CD4-positive, alpha-beta T cell treated with Interleukin-12 subunit alpha and Interleukin-12 subunit beta, for 1 hour (primary cell): ENCODE results near the gene RPA1.
A peak's percentile ranks its signal among the peaks of the same experiment; 100 is the strongest.
"Not testable (repeated sequence)": the region's sequence is repeated elsewhere in the genome, so short reads cannot be mapped to it uniquely, and the experiment has no call there.

Source experiments
- DNase-seq: peaks from one replicate; pipeline ENCODE4 v3.0.0-alpha.2; 2020

Gene RPA1

DNA sequence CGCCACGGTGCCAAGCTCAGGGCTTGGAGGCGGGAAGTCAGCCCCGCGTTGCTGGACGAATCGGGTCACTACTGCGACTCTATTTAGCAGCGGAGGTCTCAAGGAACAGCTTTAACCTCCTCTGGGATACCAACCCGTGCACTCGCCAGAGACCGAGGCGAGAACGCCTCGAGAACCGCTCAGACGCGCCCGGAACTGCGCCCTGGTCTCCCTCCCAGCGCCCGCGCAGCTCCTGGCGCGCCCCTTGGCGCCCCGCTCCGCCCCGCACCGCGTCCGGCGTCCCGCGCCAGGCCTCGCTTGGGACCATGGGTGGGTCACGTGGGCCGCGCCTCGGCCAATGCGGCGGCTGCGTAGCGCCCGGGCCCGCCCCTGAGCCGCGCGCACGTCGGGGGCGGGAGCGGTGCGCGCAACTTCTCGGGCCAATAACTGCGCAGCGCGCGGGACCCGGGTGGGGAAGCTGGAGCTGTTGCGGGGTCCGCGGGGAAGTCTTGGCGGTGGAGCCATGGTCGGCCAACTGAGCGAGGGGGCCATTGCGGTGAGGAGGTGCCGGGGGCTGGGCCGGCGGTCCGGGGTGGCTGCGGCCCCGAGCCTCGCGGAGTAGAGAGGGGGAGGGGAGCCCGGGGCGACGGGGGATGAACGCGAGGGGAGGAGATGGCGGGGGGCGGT, at the start of gene RPA1, which contains the start of gene SMYD4:
Gene RPA1 (plus strand): TSS at position 414 of the 666 bp plus-strand sequence. CDS start 89 bp downstream, at position 503.
Gene SMYD4 (minus strand): TSS at position 311 of the 666 bp plus-strand sequence. CDS start 1,908 bp downstream, outside the sequence.
- DNase-seq, result peak; percentile 89

DNA sequence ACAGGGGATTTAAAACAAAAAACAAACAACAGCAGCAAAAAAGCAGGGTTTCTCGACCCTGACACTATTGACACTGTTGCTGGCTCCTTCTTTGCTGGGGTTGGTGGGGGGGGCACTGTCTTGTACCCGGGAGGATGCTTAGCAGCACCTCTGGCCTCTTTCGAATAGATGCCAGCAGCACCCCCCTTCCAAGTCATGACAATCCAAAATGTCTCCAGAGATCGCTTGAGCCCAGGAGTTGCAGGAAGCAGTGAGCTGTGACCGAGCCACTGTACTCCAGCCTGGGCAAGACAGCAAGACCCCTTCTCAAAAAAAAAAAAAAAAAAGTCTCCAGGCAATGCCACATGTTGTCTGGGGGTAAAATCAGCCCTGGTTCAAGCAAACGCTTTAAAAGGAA, 47.6 kb upstream of the RPA1 start:
- no peak for DNase-seq

DNA sequence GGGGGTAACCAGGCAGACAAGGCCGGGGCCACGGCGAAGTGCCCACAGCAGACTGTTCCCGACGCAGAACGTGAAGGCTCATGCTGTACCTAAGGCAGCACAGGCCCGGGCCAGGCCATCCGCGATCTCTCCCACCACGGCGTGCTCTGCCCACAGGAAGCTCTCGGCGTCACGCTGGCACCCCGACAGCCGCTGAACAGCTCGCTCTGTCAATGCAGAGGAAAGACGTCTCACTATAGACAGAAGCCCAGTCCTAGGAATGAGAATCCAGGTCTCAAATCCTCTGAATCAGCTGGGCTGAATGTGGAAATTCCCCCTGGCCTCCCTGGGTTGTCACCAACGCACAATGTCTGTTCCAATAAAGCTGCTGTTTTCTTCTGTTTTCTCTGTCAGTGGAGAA, 46.5 kb upstream of the RPA1 start:
- no peak for DNase-seq

DNA sequence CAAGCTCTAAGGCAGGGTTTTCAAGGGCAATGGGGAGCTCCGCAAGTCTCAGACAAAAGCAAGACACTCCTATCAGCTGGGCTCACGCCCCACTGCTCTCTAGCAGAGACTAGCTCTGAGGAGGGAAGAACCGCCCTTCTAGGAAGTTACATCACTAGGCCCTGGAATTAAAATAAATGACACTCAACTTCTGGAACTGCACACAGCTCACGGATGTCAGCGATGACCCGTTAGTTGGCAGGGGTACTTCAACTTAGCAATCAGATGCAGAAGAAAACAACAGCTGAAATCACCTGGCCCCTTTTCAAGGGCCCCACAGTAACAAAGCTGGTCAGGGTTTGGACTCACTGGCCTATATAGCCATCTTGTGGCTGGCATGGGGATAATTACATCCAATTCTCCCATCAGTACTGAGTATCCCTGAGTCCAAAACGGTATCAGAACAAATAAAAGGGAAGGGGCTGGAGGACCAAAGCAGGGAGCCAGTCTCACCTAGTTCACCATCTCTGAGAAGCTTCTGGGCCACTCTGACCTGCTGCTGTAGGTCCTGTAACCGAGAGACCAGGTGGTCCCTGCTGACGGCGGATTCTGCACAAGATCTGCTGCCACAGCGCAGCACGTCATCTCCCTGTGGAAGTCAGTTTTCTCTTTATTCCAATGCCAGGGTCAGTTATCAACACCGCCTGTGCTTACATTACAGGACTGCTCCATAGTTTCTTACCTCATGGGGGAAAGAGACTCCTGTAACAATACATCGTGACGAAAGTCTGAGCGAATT, 45.8 kb upstream of the RPA1 start:
- DNase-seq, result peak; percentile 27

DNA sequence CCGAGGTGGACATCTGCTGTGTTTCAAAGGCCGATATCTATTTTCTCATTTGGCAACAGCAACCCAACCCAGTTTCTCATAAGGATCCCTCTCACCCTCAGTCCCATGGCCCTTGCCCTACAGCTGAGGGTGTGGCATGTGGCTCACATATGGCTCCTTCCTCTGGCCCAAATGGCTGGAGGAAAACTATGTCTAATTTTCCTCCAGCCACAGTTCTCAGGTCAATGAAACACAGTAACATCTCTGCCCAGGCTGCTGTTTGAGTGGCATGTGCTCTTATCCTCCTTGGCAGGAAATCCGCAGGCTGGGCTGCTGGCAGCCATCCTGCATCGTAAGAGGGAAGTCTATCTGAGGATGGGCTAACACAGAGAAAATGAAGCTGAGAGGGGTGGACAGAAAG, 43.9 kb upstream of the RPA1 start:
- DNase-seq, result no peak

DNA sequence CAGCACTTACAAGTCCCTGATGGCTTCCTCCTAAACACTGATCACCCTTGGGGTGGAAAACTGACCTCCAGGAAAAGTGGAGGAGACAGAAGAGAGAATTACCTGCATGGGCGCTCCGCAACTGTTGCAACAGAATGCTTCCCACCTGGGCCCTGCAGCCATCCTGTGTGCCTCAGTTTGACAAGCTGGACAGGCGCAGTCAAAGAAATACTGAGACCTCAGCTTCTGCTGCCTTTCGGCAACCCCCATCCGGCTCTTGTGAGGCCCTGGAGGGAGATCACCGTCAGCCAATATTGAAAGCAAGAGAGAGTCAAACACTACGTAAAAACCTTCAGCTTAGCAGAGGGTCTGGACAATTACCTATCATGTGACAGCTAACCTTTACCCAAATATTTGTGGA, 43.1 kb upstream of the RPA1 start:
- DNase-seq, result no peak

DNA sequence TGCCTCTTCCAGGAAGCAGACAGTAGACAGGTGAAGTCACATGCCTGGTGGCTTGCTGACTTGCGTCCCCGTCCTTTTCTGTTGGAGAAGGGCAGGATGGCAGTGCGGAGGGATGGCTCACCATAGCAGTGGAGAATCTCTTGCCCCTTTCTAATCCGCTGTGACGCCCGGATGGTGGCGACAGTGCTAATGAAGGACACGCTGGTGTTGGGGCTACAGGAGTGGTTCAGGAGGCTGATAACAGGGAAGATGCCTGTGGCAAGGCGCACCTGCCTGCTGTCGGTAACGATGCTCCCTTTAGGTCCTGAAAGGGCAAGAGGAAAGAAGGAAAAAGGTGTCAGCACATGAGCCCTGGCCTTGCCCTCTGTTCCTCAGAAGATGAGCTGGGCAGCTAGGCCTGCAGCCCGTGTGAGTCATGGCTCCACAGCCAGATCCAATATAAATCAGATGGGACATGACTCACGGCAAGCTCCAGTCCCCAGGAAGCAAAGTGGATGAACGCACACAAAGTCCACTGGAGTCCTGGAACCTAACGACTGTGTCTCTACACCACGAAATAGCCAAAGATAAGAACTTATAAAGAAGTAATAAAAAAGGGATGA, 42.4 kb upstream of the RPA1 start:
- DNase-seq, result no peak

DNA sequence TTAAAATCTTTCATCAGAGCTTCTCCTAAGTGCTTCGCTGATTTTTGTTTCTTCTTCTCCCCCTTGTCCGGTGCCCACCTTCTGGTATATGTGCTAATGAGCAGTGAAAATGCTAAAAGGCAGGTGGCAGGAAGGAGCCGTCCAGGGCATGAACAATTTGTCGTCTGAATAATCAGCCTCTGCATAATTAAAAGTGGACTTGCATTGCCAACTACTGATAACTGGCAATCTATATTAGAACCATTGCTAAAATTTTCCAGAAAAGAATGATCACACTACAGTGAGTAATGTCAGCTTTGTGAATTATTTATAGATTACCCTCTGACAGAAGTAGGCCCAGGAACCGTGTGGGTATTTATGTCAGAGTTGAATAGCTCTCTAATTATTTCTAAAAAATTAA, 39.9 kb upstream of the RPA1 start:
- no peak for DNase-seq

DNA sequence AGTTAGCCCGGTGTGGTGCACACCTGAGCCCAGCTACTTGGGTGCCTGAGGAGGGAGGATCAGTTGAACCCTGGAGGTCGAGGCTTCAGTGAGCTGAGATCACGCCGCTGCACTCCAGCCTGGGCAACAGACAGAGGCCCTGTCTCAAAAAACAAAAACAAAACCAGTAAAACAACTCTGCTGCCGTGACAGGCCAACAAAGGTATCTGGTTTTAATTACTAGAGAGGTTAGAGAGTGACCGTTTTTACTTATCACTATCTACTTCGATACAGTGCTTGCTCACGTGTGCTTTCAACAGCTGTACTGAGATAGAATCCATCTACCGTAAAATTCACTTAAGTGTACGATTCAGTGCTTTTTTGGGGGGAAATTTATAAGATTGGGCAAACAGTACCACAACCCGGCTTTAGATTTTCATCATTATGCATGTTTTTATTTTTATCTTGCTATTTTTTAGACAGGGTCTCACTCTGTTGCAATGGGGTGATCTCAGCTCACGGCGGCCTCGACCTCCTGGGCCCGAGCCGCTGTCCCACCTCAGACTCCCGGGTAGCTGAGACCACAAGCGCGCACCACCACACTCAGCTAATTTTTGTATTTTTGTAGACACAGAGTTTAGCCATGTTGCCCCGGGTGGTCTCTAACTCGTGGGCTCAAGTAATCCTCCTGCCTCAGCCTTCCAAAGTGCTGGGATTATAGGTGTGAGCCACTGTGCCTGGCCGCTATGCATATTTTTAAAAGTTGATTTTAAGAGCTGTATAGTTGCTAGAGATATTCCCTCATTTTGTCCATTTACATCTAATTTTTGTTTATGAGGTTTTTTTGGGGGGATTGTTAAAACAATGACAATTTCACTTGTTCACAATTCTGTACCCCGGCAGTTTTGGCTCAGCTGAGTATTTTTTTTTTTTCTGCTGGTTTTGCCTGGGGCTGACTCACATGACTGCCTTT, 37.0 kb upstream of the RPA1 start:
- DNase-seq, result no peak

DNA sequence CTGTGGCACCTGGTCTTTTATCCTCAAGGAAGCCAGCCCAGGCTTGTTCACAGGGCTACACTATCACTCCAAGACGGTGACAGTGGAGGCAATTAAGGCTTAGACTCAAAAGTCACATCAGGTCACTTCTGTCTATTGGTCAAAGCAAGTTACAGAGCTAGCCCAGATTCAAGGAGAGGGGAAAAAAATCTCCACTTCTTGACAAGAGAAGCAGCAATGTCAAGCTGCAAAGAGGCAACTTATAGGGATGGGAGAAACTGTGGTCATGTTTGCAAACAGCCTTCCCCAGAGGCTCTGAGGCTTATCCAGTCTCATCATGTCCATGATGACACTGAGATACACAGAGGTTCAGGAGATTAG, 36.4 kb upstream of the RPA1 start:
- DNase-seq, result no peak

DNA sequence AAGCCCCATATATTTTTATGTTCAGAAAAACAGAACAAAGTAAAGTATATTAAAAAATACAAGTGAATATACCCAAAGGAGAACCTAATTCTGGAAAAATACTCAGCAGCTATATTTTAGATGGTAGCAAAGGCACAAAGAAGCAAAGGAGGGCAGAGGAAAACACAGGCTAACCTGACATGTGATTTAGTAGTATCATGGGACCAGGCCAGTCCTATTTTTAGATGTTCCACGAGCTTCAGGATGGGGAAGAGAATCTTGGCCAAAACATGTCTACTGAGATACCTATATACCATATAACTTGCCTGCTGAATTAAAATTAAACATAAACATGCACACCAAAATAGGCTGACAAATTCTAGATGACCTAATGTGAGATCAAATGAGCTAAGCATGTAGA, 33.0 kb upstream of the RPA1 start:
- DNase-seq, result no peak

DNA sequence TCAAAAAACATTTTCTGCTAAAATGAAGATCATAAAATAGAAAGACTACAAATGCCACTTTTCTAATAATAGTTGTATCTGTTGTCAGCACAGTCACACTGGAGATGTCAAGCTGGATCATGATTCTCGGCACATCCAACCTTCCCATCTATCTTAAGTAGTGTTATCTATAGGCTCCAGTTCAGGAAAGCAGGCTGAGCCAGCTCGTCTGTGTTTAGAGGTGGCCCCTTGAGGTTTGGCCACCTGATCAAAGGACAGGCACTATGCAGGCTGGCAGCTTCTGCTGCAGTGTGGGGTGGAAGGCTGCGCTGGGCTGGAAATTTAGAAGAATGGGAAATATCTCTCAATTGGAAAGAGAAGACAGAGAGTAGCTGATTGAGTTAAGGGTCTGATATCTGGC, 32.5 kb upstream of the RPA1 start:
- no peak for DNase-seq

DNA sequence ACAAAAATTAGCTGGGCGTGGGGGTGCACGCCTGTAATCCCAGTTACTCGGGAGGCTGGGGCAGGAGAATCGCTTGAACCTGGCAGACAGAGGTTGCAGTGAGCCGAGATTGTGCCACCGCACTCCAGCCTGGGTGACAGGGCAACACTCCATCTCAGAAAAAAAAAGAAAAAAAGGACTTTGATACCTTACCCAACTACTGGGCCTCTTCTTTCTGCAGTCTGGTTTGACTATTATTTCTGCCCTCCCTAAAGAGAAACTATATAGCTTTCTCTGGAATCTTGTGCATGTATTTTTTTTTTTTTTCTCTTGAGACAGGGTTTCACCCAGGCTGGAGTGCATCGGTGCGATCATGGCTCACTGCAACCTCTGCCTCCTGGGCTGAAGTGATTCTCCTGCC, 32.0 kb upstream of the RPA1 start:
- not testable (repeated sequence) for DNase-seq

DNA sequence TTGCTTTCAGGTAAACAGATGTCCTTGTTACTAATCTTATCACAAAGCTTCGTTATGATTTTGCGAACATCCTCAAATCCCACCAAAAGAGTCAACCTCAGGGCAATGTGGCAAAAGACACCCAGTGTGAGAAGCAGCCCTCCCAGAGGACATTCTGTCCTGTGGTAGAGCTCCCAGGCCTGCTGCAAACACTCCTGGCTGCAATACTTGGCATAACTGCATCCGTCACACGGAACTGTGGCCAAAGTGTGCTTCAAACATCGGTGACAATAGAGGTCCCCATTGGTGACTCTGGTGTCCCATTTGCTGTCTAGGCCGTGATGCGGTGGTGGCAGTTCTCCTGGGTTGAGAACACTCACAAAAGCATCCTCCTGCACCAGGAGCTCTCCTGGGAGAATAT, 29.6 kb upstream of the RPA1 start:
- no peak for DNase-seq

DNA sequence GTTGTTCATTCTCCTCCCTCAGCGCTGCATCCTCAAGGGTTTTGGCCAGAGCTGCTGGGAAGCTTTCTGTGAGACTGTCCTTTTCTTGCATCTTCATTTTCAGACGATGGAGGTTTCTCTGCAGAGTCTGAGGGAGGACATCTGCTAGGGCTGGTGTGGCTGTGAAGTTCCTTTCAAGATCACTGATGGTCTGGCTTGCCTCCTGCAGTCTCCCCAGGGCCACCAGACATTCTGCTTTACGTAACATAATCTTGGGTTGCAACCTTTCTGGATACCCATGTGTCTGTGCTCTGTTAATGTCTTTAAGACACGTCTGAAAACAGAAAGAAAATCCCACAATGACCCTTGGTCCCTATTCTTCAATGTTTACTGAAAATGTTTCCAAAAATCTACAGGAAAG, 29.1 kb upstream of the RPA1 start:
- no peak for DNase-seq

DNA sequence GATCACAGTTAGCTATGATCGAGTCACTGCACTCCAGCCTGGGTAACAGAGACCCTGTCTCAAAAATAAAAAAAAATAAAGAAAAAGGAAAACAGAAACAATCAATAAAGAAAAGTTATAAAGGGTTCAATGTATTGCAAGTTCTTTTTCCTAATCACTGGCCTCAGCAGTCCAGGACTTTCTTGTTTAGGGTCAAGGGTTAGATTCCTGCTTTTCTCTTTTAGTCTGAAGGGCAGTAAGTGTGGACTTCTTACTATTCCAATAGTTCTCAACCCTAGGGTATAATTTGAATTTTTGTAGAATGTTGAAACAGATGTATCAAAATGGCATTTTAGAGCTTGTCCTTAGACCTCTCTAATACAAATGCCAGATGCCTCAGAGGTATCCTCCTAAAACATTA, 27.4 kb upstream of the RPA1 start:
- DNase-seq, result no peak

DNA sequence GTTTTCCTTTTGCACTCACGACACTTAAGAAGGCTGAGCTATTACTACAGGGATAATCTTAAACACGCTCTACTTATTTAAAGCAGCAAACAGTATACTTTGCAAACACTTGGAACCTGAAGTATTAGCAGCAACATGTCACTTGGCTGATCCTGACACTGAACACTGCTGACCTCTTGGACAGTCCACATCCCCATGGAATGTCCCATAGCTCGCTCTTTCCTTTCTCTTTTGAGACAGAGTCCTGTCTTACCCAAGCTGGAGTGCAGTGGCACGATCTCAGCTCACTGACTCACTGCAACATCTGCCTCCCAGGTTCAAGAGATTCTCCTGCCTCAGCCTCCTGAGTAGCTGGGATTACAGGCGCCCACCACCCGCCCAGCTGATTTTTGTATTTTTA, 26.5 kb upstream of the RPA1 start:
- no peak for DNase-seq

DNA sequence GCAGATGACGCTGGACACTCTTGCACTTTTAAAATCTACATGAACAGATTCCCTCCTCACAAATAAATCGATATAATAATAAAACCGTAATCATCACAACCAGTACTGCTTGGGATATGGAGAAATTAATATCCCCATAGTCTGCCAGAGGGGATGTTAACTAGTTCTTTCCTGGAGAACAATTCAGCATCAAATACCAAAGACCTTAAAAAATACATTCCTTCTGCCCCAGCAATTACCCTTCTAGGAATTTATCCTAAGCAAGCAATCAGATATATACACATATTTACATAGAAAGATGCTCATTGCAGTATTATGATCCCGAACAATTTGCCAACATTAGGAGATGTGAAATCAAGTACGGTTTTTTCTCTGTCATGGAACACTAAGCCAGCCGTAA, 21.9 kb upstream of the RPA1 start:
- DNase-seq, result no peak

DNA sequence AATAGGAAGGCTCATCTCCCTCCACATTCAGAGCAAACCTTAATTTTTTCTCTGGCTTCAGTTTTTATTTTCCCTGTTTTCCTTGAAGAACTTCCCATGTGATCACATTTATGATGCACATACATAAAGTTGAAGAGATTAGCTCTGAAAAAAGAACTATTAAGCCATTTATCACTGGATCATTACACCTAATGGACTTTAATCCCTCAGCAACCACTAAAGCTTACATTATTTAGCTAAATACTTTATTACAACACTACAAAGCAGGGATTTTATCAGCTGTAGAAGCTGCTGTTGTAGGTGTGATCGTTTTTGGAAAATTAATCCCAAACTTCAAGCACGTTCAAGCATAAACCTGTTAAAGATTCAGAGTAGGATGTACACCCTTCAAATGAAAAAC, 21.2 kb upstream of the RPA1 start:
- no peak for DNase-seq

DNA sequence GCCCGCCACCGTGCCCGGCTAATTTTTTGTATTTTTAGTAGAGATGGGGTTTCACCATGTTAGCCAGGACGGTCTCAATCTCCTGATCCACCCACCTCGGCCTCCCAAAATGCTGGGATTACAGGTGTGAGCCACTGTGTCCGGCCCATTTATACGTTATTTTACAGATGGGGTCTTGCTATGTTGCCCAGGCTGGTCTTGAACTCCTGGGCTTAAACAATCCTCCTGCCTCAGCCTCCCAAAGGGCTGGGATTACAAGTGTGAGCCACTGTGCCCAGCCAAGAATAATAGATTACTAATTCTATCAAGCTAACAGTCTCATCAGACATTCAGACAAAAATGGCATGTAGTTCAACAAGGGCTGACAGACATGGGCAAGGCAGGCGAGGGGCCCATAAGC, 20.0 kb upstream of the RPA1 start:
- not testable (repeated sequence) for DNase-seq

DNA sequence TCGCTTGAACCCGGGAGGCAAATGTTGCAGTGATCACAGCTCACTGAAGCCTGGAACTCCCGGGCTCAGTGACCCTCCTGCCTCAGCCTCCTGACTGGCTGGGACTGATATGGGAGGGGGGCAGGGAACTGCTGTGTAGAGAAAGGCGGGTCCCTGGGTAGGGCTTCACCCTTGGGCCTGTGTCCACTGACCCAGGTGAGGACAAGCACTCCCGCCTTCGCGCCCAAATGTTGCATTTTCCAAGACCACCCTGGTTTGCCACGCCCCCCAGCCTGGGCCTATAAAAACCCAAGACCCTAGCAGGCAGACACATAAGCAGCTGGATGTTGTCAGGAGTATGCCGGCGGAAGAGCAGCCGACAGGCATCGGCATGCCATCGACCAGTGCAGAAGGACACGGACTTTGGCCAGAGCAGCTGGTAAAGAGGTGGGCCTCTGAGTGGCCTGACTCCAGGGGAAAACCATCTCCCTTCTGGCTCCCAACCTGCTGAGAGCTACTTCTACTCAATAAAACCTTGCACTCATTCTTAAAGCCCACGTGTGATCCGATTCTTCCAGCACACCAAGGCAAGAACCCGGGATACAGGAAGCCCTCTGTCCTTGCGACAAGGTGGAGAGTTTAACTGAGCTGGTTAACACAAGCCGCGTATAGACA, 19.2 kb upstream of the RPA1 start:
- DNase-seq, result no peak

DNA sequence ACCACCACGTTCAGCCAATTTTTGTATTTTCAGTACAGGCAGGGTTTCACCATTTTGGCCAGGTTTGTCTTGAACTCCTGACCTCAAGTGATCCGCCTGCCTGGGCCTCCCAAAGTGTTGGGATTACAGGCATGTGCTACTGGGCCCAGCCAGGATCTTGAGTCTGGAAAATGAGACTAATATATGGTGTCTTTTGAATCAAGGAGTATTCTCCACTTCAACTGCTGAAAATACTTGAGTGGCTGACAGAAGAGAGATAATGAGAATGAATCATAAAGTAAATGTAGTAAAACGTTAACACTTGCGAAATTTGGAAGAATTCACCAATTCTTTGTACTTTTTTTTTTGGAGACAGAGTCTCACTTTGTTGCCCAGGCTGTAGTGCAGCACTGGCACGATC, 16.7 kb upstream of the RPA1 start:
- no peak for DNase-seq
